GM18502 (cell line): ENCODE results near the gene LRP6.
"Not testable (repeated sequence)": the region's sequence is repeated elsewhere in the genome, so short reads cannot be mapped to it uniquely, and the experiment has no call there.

Experiments
- ATAC-seq: cut with Tn5 transposase; IDR thresholded peaks from one replicate; pipeline ENCODE4 v1.9.1; 2021; ENCODE audit warnings: mild to moderate bottlenecking; ENCODE audit not compliant: unreplicated experiment, poor library complexity

The LRP6 gene

GRCh38 chr12:12185414-12185813 is 81.4 kb downstream of the LRP6 start:
- no peak for ATAC-seq

GRCh38 chr12:12182703-12183365 is 84.0 kb downstream of the LRP6 start:
- ATAC-seq: no peak

DNA sequence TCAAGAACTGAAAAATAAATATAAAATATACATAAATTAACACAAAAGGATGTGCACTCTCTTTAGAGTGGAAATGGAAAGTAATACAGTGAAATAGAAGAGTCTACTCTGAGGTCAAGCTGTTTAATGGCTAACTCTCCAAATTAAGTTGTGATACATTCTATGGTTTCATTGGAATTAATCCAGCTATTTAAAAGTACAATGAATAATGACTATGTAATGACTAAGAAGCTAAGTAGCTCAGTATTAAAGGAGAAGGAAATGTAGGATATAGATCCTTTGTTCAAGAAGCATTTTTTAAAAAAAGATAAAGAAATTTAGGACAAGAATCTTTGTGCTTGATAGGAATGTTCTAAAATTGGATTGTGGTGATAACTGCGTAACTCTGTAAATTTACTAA is 85.3 kb downstream of the LRP6 start:
- no peak for ATAC-seq

- ATAC-seq: no peak
Observed at GRCh38 chr12:12180575-12180974, 86.3 kb downstream of the LRP6 start.

DNA sequence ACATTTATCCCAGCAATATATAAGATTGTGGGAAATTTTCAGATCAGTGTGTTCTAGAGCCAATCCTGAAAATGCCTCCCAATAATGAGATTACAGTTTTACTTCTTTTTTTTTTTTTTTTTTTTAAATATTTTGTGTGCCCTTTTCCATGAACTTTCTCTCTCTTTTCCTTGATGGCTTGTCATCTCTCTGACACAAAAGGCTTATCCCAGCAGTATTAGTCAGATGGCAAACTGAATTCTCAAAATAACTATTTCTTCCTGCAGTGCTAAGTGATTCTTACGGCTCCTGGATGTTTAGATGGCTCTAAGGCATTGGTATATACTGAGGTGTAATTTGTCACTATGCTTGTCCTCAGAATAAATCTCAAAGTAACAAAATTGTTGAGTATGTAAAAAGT is 86.7 kb downstream of the LRP6 start:
- ATAC-seq: no peak

GRCh38 chr12:12178559-12178958 is 88.3 kb downstream of the LRP6 start:
- no peak for ATAC-seq

DNA sequence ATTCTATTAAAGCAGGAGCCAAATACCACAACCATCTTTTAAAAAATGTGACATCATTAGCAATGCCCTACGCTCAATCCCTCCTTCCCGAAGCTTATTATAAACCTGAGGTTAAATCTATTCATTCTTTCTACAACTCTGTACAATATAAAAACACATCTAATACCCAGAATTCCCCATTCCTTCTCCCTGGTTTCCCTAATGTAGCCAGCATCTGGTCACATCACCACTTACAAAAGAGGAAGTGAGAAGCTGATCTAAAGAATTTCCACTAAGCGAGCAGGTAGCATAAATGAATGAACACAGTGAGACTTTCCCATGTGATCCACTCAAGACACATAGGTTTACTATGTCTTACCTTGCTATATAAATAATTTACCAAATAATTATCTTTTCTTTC is 90.4 kb downstream of the LRP6 start:
- ATAC-seq: no peak

- ATAC-seq: peak; percentile 84
Observed at GRCh38 chr12:12171991-12172511, 94.8 kb downstream of the LRP6 start.

GRCh38 chr12:12167847-12168246 is 99.0 kb downstream of the LRP6 start:
- ATAC-seq: no peak

DNA sequence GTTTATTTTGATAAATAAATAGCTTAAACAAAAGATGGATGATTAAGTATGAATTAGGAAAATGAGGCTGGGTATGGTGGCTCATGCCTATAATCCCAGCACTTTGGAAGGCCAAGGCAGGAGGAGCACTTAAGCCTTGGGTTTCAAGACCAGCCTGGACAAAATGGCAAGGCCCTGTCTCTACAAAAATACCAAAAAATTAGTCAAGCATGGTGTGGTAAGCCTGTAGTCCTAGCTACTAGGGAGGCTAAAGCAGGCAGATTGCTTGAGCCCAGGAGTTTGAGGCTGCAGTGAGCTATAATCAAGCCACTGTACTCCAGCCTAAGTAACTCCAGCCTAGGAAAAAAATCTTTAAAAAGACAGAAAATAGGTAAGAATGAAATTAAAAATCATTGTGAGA is 100.1 kb downstream of the LRP6 start:
- ATAC-seq: no peak

DNA sequence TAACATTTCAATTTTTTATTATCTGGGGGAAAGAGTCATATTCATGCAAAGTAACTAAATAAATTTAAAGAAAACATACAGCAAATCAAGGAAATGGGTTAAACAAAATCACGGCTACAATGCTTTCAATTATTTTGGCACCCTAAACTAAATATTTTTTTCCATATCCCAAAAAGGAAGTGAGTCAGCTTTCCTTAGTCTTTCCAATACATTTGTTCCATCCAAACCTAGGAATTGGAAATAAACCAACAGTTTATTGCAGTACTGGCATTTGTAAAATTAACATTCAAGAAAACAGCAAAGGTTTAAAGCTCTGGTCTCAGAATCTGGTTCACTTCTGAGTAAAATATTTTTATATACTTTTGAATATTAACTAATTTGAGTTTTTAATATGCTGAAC is 106.9 kb downstream of the LRP6 start:
- ATAC-seq: no peak

DNA sequence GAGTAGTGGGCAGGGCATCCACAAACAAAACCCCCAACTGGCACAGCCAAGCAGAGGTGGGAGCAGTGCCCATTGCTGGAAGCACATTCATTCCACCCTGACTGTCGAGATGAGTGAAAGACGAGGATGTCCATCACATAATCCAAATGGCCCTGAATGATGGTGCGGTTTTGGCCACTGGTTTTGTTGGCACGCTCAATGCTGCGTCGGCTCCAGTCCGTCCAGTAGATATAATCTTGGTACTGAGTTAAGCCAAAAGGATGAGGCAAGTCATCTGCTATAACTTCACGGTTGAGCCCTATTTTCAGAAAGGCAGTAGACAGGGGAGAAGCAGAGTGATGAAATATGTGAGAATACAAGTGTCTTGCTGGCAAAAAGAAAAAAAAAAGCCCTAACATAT is 108.0 kb downstream of the LRP6 start:
- no peak for ATAC-seq

- no peak for ATAC-seq
Observed at GRCh38 chr12:12157424-12157823, 109.4 kb downstream of the LRP6 start.

GRCh38 chr12:12156828-12157227 is 110.0 kb downstream of the LRP6 start:
- ATAC-seq: no peak

DNA sequence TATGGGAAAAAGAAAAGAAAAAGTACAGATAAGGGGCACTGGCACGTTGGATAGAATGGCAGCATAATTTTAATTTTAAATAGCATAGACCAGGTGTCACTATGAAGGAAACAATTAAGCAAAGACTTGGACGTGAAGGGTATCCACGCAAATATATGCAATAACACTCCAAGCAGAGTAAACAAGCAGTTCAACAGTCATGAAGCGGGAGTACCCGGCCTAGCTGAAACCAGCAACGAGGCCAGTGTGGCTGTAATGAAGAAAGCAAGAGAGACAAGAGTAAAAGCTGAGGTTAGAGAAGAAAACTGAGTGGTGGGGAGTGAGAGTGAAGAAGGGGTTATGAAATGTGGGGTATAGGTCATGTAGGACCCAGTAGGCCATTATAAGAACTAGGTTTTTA is 110.7 kb downstream of the LRP6 start:
- no peak for ATAC-seq

DNA sequence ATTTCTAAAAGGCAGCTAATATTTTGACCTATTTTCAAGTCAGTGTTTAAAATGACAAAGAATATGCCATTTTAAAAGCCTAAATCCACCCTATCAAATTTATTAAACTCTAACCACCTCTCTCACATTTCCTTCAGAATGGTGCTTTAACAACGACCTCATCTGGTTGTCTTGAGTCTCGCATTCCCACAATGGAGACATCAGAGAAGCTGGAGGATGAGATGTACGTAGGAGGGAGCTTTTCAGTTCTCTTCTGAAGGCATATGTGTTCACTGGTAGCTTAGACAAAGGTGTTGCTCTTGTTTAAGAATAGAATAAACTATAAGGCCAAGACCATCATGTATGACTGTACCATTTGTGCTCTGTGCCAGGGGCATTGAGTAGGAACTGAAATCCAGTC is 113.2 kb downstream of the LRP6 start:
- ATAC-seq: no peak

- ATAC-seq: no peak
Observed at GRCh38 chr12:12147111-12147510, 119.7 kb downstream of the LRP6 start.

- not testable (repeated sequence) for ATAC-seq
Observed at GRCh38 chr12:12144531-12144930, 122.3 kb downstream of the LRP6 start.

- ATAC-seq: no peak
Observed at GRCh38 chr12:12141000-12141399, 125.8 kb downstream of the LRP6 start.

- ATAC-seq: no peak
Observed at GRCh38 chr12:12138203-12139154, 128.4 kb downstream of the LRP6 start.

GRCh38 chr12:12133785-12134184 is 133.1 kb downstream of the LRP6 start:
- no peak for ATAC-seq
